H9 (cell line): ENCODE data around the gene UNK. TPM values are rescaled to one million over a fixed set of nuclear protein-coding genes. Genes with fewer than 3 reads are reported as not detected.

Source experiments
- DNase-seq: peaks from one replicate; pipeline ENCODE4 v3.0.0-alpha.2; 2017
- H2AFZ ChIP-seq: one replicate; pipeline ENCODE4 v1.6.1; 2013; ENCODE audit warnings: mild to moderate bottlenecking, low read length, control low read depth, moderate library complexity
- H2AK5ac ChIP-seq: 2 replicates; pipeline ENCODE4 v1.6.1; 2013; ENCODE audit warnings: low read length, control low read depth, mixed read lengths; ENCODE audit not compliant: insufficient read length
- H2BK120ac ChIP-seq: one replicate; pipeline ENCODE4 v1.6.1; 2013; ENCODE audit warnings: low read depth, mild to moderate bottlenecking, low read length, control low read depth, inconsistent platforms; ENCODE audit not compliant: poor library complexity, severe bottlenecking
- H2BK12ac ChIP-seq: 2 replicates; pipeline ENCODE4 v1.6.1; 2013; ENCODE audit warnings: low read length, control low read depth, mixed read lengths, low read depth; ENCODE audit not compliant: insufficient read length
- H2BK15ac ChIP-seq: 2 replicates; pipeline ENCODE4 v1.6.1; 2013; ENCODE audit warnings: low read depth, low read length, control low read depth
- H2BK20ac ChIP-seq: one replicate; pipeline ENCODE4 v1.6.1; 2013; ENCODE audit warnings: low read depth, mild to moderate bottlenecking, low read length, control low read depth, inconsistent platforms; ENCODE audit not compliant: poor library complexity, severe bottlenecking
- H2BK5ac ChIP-seq: 2 replicates; pipeline ENCODE4 v1.6.1; 2013; ENCODE audit warnings: low read length, control low read depth, mixed read lengths; ENCODE audit not compliant: insufficient read length
- H3K14ac ChIP-seq: 2 replicates; pipeline ENCODE4 v1.6.1; 2013; ENCODE audit warnings: low read length, control low read depth; ENCODE audit not compliant: insufficient read depth
- H3K18ac ChIP-seq: 2 replicates; pipeline ENCODE4 v1.6.1; 2013; ENCODE audit warnings: low read depth, mild to moderate bottlenecking, mixed read lengths, low read length, control low read depth; ENCODE audit not compliant: insufficient read length
- H3K23ac ChIP-seq: 2 replicates; pipeline ENCODE4 v1.6.1; 2013; ENCODE audit warnings: low read length, control low read depth, mixed read lengths, low read depth; ENCODE audit not compliant: insufficient read length
- H3K23me2 ChIP-seq: 2 replicates; pipeline ENCODE4 v1.6.1; 2013; ENCODE audit warnings: low read depth, mild to moderate bottlenecking, mixed read lengths, low read length, control low read depth; ENCODE audit not compliant: insufficient read length, poor library complexity, severe bottlenecking
- H3K27ac ChIP-seq: 2 replicates; pipeline ENCODE4 v1.5.1; 2013; ENCODE audit warnings: low read length, control low read depth, mixed read lengths, low read depth; ENCODE audit not compliant: insufficient read length
- H3K27me3 ChIP-seq: 2 replicates; pipeline ENCODE4 v1.6.1; 2013; ENCODE audit warnings: low read length, control low read depth, inconsistent platforms; ENCODE audit not compliant: insufficient read depth
- H3K4ac ChIP-seq: 2 replicates; pipeline ENCODE4 v1.6.1; 2013; ENCODE audit warnings: low read depth, mild to moderate bottlenecking, control low read depth, inconsistent platforms, low read length, moderate library complexity
- H3K4me1 ChIP-seq: 2 replicates; pipeline ENCODE4 v1.6.1; 2013; ENCODE audit warnings: low read length, control low read depth, inconsistent platforms; ENCODE audit not compliant: insufficient read depth
- H3K4me2 ChIP-seq: 2 replicates; pipeline ENCODE4 v1.6.1; 2013; ENCODE audit warnings: low read length, control low read depth, mixed read lengths; ENCODE audit not compliant: insufficient read length, insufficient read depth
- H3K56ac ChIP-seq: 2 replicates; pipeline ENCODE4 v1.6.1; 2013; ENCODE audit warnings: low read depth, mild to moderate bottlenecking, mixed read lengths, low read length, control low read depth; ENCODE audit not compliant: insufficient read length
- H3K79me1 ChIP-seq: 2 replicates; pipeline ENCODE4 v1.6.1; 2013; ENCODE audit warnings: low read depth, mild to moderate bottlenecking, moderate library complexity, low read length, control low read depth, inconsistent platforms; ENCODE audit not compliant: insufficient read depth, poor library complexity, severe bottlenecking
- H3K79me2 ChIP-seq: 2 replicates; pipeline ENCODE4 v1.6.1; 2013; ENCODE audit warnings: low read length, control low read depth, inconsistent platforms; ENCODE audit not compliant: insufficient read depth
- H3K9ac ChIP-seq: 2 replicates; pipeline ENCODE4 v1.6.1; 2013; ENCODE audit warnings: low read length, control low read depth, mixed read lengths; ENCODE audit not compliant: insufficient read length; ENCODE audit errors: extremely low read depth
- H3K9me3 ChIP-seq: one replicate; pipeline ENCODE4 v1.6.1; 2013; ENCODE audit warnings: low read depth, low read length, inconsistent platforms; ENCODE audit not compliant: control insufficient read depth
- H3T11ph ChIP-seq: one replicate; pipeline ENCODE4 v1.6.1; 2013; ENCODE audit warnings: mild to moderate bottlenecking, low read length, control low read depth, inconsistent platforms
- H4K20me1 ChIP-seq: one replicate; pipeline ENCODE4 v1.6.1; 2013; ENCODE audit not compliant: control insufficient read depth, insufficient read length, insufficient read depth
- H4K5ac ChIP-seq: 2 replicates; pipeline ENCODE4 v1.6.1; 2013; ENCODE audit warnings: low read depth, mild to moderate bottlenecking, mixed read lengths, low read length, control low read depth; ENCODE audit not compliant: insufficient read length
- H4K8ac ChIP-seq: replicated peaks from 2 replicates; pipeline ENCODE4 v1.6.1; 2013; ENCODE audit warnings: low read length, control low read depth, mixed read lengths, low read depth; ENCODE audit not compliant: insufficient read length
- H4K91ac ChIP-seq: 2 replicates; pipeline ENCODE4 v1.6.1; 2013; ENCODE audit warnings: low read depth, mild to moderate bottlenecking, moderate library complexity, mixed read lengths, low read length, control low read depth; ENCODE audit not compliant: insufficient read length
- H3K27ac Mint-ChIP-seq, 3 experiments: 2 replicates in 2 of 3; 3 replicates in 1 of 3; pipeline ENCODE4 v1.8.0; 2020 to 2021; ENCODE audit warnings: mixed read lengths in 3 of 3, mild to moderate bottlenecking in 1 of 3, moderate library complexity in 1 of 3
- H3K27me3 Mint-ChIP-seq: 2 replicates; pipeline ENCODE4 v1.8.0; 2021; ENCODE audit warnings: low read depth, mild to moderate bottlenecking, moderate library complexity, mixed read lengths
- H3K36me3 Mint-ChIP-seq, 3 experiments: 2 replicates in 2 of 3; 3 replicates in 1 of 3; pipeline ENCODE4 v1.8.0; 2020 to 2021; ENCODE audit warnings: low read depth in 3 of 3, mixed read lengths in 3 of 3; ENCODE audit not compliant: insufficient read depth in 1 of 3
- H3K4me1 Mint-ChIP-seq, 2 experiments: 2 replicates each; pipeline ENCODE4 v1.8.0; 2020; ENCODE audit warnings: mixed read lengths in 2 of 2
- H3K4me3 Mint-ChIP-seq, 2 experiments: 2 replicates in 1 of 2; 3 replicates in 1 of 2; pipeline ENCODE4 v1.8.0; 2020 to 2021; ENCODE audit warnings: mild to moderate bottlenecking in 2 of 2, mixed read lengths in 2 of 2, moderate library complexity in 1 of 2
- H3K9me3 Mint-ChIP-seq, 2 experiments: 2 replicates in 1 of 2; 3 replicates in 1 of 2; pipeline ENCODE4 v1.8.0; 2020; ENCODE audit warnings: mild to moderate bottlenecking in 2 of 2, mixed read lengths in 2 of 2, moderate library complexity in 1 of 2
- CTCF ChIP-seq: fragments of 200-600 bp; sonication (generic); conservative IDR thresholded peaks from 3 replicates; pipeline ENCODE4 v1.8.0; 2021; ENCODE audit warnings: antibody characterized with exemption, mild to moderate bottlenecking
- WGBS: extraction: QIAGEN DNeasy Blood & Tissue Kit; methylation state at CpG from one replicate; pipeline ENCODE4 v1.1.7; 2013; ENCODE audit warnings: missing lambda C conversion rate, low lambda C conversion rate, mixed read lengths; ENCODE audit not compliant: insufficient read length; ENCODE audit errors: extremely low coverage; 5-methylcytosine and 5-hydroxymethylcytosine counted together
- total RNA-seq: library from RNA; stranded (reverse); gene quantifications from 2 replicates; pipeline ENCODE4 v1.2.1, GENCODE V29; 2021

Gene UNK
- total RNA-seq, 1 experiment from 2014 or later = 36.4 TPM

GRCh38 chr17:75765981-75766380 is 18.6 kb upstream of the UNK start:
- Histone ChIP-seq H4K5ac (no peak overlapping the region), H2BK20ac (no peak overlapping the region), H2AK5ac (no peak overlapping the region), H2AFZ (no peak overlapping the region), H3K23ac (no peak overlapping the region), H3K4ac (no peak overlapping the region), H3K79me2 (no peaks in the 10 kb centered on the region), H3K4me2 (no peak overlapping the region), H4K20me1 (no peaks in the 10 kb centered on the region), H2BK12ac (no peak overlapping the region), H3K9ac (no peak overlapping the region), H4K8ac (no peak overlapping the region), H3K4me1 (no peaks in the 10 kb centered on the region), H3K14ac (no peak overlapping the region; the same call in 1 of the 2 replicates), H3T11ph (no peak overlapping the region), H3K56ac (no peak overlapping the region), H3K9me3 (no peaks in the 10 kb centered on the region), H3K23me2 (peaks cover 11% of the 10 kb centered on the region), H2BK120ac (no peak overlapping the region), H2BK15ac (no peak overlapping the region), H3K79me1 (no peaks in the 10 kb centered on the region), H3K18ac (no peak overlapping the region), H4K91ac (no peak overlapping the region), H3K27ac (no peak overlapping the region), H3K27me3 (no peaks in the 10 kb centered on the region), H2BK5ac (no peak overlapping the region)
- Mint-ChIP-seq H3K36me3 (peaks cover 0 to 6% (median 0%) of the 10 kb centered on the region in 3 experiments; a peak in 3 of 7 replicates), H3K27me3 (peaks cover 2% of the 10 kb centered on the region; the same call in 1 of the 2 replicates), H3K9me3 (no peaks in the 10 kb centered on the region), H3K27ac (no peak overlapping the region), H3K4me3 (peak overlapping the region in 1 of 2 experiments; percentile 23; a peak in 1 of 5 replicates), H3K4me1 (peaks cover 8 to 10% of the 10 kb centered on the region in 2 experiments)
- peak; percentile 71 for DNase-seq
- no peak for TF ChIP-seq CTCF
- no CpG with 5 or more reads among the region's 4 CpGs for WGBS
